DND-41 (cell line): ENCODE measurements around the gene ANGPTL1.

Experiments
- CTCF ChIP-seq: IDR thresholded peaks from 2 replicates; pipeline ENCODE4 v1.5.1; 2012; ENCODE audit warnings: borderline replicate concordance, low read length, moderate library complexity, mild to moderate bottlenecking; ENCODE audit not compliant: poor library complexity, severe bottlenecking; ENCODE audit errors: extremely low read depth
- EZH2 ChIP-seq: IDR thresholded peaks from 3 replicates; pipeline ENCODE4 v1.6.1; 2012; ENCODE audit warnings: borderline replicate concordance, low read depth, mild to moderate bottlenecking, moderate library complexity, low read length, inconsistent platforms; ENCODE audit not compliant: severe bottlenecking

- TF ChIP-seq EZH2 (no peak), CTCF (no peak)
Observed at GRCh38 chr1:178868706-178869105, 2.2 kb downstream of the ANGPTL1 start.
